Caco-2 (cell line): Measurements from ENCODE around the gene LRP1B. TPM values are rescaled to one million over a fixed set of nuclear protein-coding genes. Genes with fewer than 3 reads are reported as not detected.

Experiments
- BruUV-seq: library from RNA; stranded (reverse); fragments of 400-500 nt; replicated peaks from 2 replicates; lab custom pipeline; 2021; lab: Mats Ljungman, UMichigan
- CTCF ChIA-PET: fragments of 300-600 bp; sonication (Branson Sonifier 250); formaldehyde crosslinking; loops from one replicate; lab custom pipeline; 2022; ENCODE audit warnings: antibody characterized with exemption; lab: Charles Lee
- POLR2A ChIA-PET: fragments of 300-600 bp; sonication (Branson Sonifier 250); formaldehyde crosslinking; loops from one replicate; lab custom pipeline; 2022; ENCODE audit warnings: antibody characterized with exemption; lab: Charles Lee
- DNase-seq, 2 experiments: peaks; one replicate each; pipeline versions ENCODE4 v3.0.0 to v3.0.0-alpha.2; 2020 to 2022
- H3K27me3 ChIP-seq: replicated peaks from 2 replicates; pipeline ENCODE4 v1.6.0; 2011; ENCODE audit warnings: low read length; ENCODE audit not compliant: control insufficient read depth, insufficient read depth
- H3K36me3 ChIP-seq: 2 replicates; pipeline ENCODE4 v1.5.1; 2011; ENCODE audit warnings: low read length; ENCODE audit not compliant: control insufficient read depth, insufficient read depth
- H3K4me1 ChIP-seq: fragments of 250-450 bp; sonication (Bioruptor Pico); 2 replicates; pipeline ENCODE4 v1.5.1; 2020; ENCODE audit warnings: mild to moderate bottlenecking
- H3K4me3 ChIP-seq: 2 replicates; pipeline ENCODE4 v1.5.1; 2011; ENCODE audit warnings: low read depth, mild to moderate bottlenecking, control low read depth, low read length
- H3K9me3 ChIP-seq: fragments of 250-450 bp; sonication (Bioruptor Pico); 2 replicates; pipeline ENCODE4 v1.5.1; 2020; ENCODE audit warnings: mild to moderate bottlenecking, moderate library complexity
- H3K27ac Mint-ChIP-seq: one replicate; pipeline ENCODE4 v1.8.0; 2022; ENCODE audit warnings: mixed read lengths; ENCODE audit not compliant: unreplicated experiment
- H3K27me3 Mint-ChIP-seq: one replicate; pipeline ENCODE4 v1.8.0; 2022; ENCODE audit warnings: mixed read lengths; ENCODE audit not compliant: insufficient read depth, unreplicated experiment
- H3K36me3 Mint-ChIP-seq: one replicate; pipeline ENCODE4 v1.8.0; 2022; ENCODE audit warnings: mild to moderate bottlenecking, mixed read lengths; ENCODE audit not compliant: insufficient read depth, unreplicated experiment
- H3K4me1 Mint-ChIP-seq: one replicate; pipeline ENCODE4 v1.8.0; 2022; ENCODE audit warnings: low read depth, mixed read lengths; ENCODE audit not compliant: unreplicated experiment
- H3K4me3 Mint-ChIP-seq: one replicate; pipeline ENCODE4 v1.8.0; 2022; ENCODE audit warnings: mild to moderate bottlenecking, moderate library complexity, mixed read lengths; ENCODE audit not compliant: unreplicated experiment
- H3K9me3 Mint-ChIP-seq: one replicate; pipeline ENCODE4 v1.8.0; 2022; ENCODE audit warnings: mixed read lengths; ENCODE audit not compliant: unreplicated experiment
- intact Hi-C: fragments of 100-400 bp; cut with micrococcal nuclease; formaldehyde crosslinking; loops from one replicate; pipeline ENCODE4 v1.10.0; 2022; ENCODE audit not compliant: unreplicated experiment
- total RNA-seq: library from RNA; stranded (reverse); gene quantifications from 2 replicates; pipeline ENCODE4 v1.2.3, GENCODE V29; 2022
- TF ChIP-seq, protein P1 (sequence below), 2 experiments: fragments of 200-600 bp in 1 of 2; IDR thresholded peaks; 1 replicate in 1 of 2; 2 replicates in 1 of 2; pipeline versions ENCODE4 v1.5.1 to v1.8.0; 2011 to 2022; ENCODE audit warnings: antibody characterized with exemption in 1 of 2, control low read depth in 1 of 2, inconsistent platforms in 1 of 2, low read depth in 1 of 2, low read length in 1 of 2, mild to moderate bottlenecking in 1 of 2, moderate library complexity in 1 of 2; ENCODE audit not compliant: insufficient read depth in 1 of 2, severe bottlenecking in 1 of 2, unreplicated experiment in 1 of 2

LRP1B gene
- total RNA-seq, 1 experiment from 2014 or later: not detected

DNA sequence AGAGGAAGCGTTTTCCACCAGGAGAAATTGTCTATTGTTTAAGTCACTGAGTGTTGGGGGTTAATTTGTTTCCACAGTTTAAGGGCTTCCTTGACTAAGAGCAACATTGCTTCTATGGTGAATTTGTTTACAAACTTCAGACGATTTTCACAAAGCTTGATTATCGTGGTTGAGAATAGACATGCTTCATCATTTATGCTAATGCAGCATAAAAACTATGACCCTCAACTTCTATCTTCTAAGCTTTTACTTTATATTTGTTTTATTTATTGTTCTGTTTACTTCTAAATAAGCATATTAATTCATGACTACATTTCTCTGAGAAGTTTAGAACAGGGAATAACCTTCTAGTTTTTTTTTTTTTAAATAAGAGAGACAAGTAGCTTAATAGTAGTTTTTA is 483.5 kb downstream of the LRP1B start:
- Mint-ChIP-seq H3K36me3 (no peaks in the 10 kb centered on the region), H3K27me3 (peaks cover 12% of the 10 kb centered on the region), H3K9me3 (no peaks in the 10 kb centered on the region), H3K4me3 (no peak overlapping the region), H3K27ac (no peak overlapping the region), H3K4me1 (no peaks in the 10 kb centered on the region)
- Histone ChIP-seq H3K9me3 (no peaks in the 10 kb centered on the region), H3K36me3 (no peaks in the 10 kb centered on the region), H3K27me3 (no peaks in the 10 kb centered on the region), H3K4me3 (no peak overlapping the region), H3K4me1 (no peaks in the 10 kb centered on the region)
- no peak for DNase-seq
- CTCF ChIA-PET: no interaction called here
- POLR2A ChIA-PET: no interaction called here
- intact Hi-C loops: no loop called here
- no TSS peak for BruUV-seq
- TF ChIP-seq, protein P1, sequence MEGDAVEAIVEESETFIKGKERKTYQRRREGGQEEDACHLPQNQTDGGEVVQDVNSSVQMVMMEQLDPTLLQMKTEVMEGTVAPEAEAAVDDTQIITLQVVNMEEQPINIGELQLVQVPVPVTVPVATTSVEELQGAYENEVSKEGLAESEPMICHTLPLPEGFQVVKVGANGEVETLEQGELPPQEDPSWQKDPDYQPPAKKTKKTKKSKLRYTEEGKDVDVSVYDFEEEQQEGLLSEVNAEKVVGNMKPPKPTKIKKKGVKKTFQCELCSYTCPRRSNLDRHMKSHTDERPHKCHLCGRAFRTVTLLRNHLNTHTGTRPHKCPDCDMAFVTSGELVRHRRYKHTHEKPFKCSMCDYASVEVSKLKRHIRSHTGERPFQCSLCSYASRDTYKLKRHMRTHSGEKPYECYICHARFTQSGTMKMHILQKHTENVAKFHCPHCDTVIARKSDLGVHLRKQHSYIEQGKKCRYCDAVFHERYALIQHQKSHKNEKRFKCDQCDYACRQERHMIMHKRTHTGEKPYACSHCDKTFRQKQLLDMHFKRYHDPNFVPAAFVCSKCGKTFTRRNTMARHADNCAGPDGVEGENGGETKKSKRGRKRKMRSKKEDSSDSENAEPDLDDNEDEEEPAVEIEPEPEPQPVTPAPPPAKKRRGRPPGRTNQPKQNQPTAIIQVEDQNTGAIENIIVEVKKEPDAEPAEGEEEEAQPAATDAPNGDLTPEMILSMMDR (IDR thresholded peaks at IDR 0.05; ENCODE audit: insufficient read depth in 1 of 2, low read depth in 1 of 2, low read length in 1 of 2, severe bottlenecking in 1 of 2, unreplicated experiment in 1 of 2): no peak

DNA sequence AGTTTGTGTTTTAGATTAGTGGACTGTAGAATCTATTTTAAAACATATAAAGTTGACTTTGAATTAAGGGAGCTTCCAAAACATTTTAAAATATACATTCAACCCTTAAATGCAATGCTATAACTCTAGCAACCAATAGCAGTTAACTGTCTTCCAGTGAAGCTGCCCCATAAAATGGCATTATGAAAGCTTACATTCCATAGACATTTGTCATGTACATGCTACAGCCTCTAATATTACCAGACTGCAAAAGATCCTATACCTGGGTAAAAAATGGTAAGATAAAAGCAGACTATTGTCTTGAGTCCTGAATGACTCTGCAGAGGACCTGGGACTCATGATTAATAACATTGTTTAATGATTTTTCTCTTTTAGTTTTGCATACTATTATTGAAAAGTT is 489.4 kb downstream of the LRP1B start:
- peaks cover 4% of the 10 kb centered on the region for H3K27me3 Mint-ChIP-seq
- no peaks in the 10 kb centered on the region for H3K9me3 Mint-ChIP-seq
- TF ChIP-seq, protein P1 (IDR thresholded peaks at IDR 0.05; ENCODE audit: insufficient read depth in 1 of 2, low read depth in 1 of 2, low read length in 1 of 2, severe bottlenecking in 1 of 2, unreplicated experiment in 1 of 2): no peak
- no peak overlapping the region for H3K4me3 Mint-ChIP-seq
- no peaks in the 10 kb centered on the region for H3K4me1 Mint-ChIP-seq
- Histone ChIP-seq H3K4me3 (no peak overlapping the region), H3K36me3 (no peaks in the 10 kb centered on the region), H3K27me3 (no peaks in the 10 kb centered on the region), H3K4me1 (no peaks in the 10 kb centered on the region), H3K9me3 (no peaks in the 10 kb centered on the region)
- H3K27ac Mint-ChIP-seq: no peak overlapping the region
- CTCF ChIA-PET: no interaction called here
- POLR2A ChIA-PET: no interaction called here
- H3K36me3 Mint-ChIP-seq: no peaks in the 10 kb centered on the region
- no TSS peak for BruUV-seq
- intact Hi-C loops: no loop called here
- no peak for DNase-seq

DNA sequence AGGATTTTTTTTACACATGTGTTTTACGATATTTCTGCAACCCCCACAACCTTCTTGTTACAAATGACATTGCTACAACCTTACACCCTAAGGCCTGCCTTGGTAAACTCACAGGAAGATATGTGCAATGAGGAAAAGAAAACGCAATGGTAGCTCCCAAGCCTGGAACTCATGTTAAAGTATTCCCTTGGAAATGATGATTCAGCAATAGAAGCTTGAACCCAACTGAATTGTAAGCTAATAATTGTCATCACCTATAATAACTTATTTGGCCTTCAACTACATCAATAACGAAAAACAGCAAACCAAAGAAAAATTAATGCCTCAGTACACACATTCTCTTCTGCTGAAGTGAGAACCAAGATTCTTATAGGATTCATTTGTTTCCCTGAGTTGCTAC is 491.0 kb downstream of the LRP1B start:
- H3K9me3 Mint-ChIP-seq: no peaks in the 10 kb centered on the region
- H3K36me3 Mint-ChIP-seq: no peaks in the 10 kb centered on the region
- TF ChIP-seq, protein P1 (IDR thresholded peaks at IDR 0.05; ENCODE audit: insufficient read depth in 1 of 2, low read depth in 1 of 2, low read length in 1 of 2, severe bottlenecking in 1 of 2, unreplicated experiment in 1 of 2): no peak
- no peak overlapping the region for H3K4me3 Mint-ChIP-seq
- POLR2A ChIA-PET: no interaction called here
- DNase-seq: no peak
- Histone ChIP-seq H3K36me3 (no peaks in the 10 kb centered on the region), H3K27me3 (no peaks in the 10 kb centered on the region), H3K4me1 (no peaks in the 10 kb centered on the region), H3K4me3 (no peak overlapping the region), H3K9me3 (no peaks in the 10 kb centered on the region)
- CTCF ChIA-PET: no interaction called here
- H3K27me3 Mint-ChIP-seq: peaks cover 2% of the 10 kb centered on the region
- intact Hi-C loops: no loop called here
- no peak overlapping the region for H3K27ac Mint-ChIP-seq
- no peaks in the 10 kb centered on the region for H3K4me1 Mint-ChIP-seq
- BruUV-seq: no TSS peak
